Measurements from ENCODE around the gene DNAI7.

DNA sequence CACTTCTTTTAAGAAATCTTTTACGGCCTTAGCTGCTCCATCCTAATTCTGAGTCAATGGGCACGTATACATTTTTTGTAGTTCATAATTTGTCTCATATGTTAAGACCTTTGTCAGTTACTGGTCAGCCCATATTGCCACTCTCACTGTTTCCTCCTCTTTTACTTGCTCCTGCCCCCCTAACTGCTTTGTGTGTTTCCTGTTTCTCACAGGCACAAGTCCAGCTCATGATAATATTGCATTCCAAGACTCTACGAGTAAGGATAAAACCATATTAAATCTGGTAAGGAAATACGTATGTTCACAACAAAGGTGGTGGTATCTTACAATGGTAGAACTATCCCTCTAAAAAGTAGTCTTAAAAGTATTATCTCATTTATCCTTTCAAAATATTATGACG is 111.7 kb downstream of the DNAI7 start:
- TF ChIP-seq, protein P1, sequence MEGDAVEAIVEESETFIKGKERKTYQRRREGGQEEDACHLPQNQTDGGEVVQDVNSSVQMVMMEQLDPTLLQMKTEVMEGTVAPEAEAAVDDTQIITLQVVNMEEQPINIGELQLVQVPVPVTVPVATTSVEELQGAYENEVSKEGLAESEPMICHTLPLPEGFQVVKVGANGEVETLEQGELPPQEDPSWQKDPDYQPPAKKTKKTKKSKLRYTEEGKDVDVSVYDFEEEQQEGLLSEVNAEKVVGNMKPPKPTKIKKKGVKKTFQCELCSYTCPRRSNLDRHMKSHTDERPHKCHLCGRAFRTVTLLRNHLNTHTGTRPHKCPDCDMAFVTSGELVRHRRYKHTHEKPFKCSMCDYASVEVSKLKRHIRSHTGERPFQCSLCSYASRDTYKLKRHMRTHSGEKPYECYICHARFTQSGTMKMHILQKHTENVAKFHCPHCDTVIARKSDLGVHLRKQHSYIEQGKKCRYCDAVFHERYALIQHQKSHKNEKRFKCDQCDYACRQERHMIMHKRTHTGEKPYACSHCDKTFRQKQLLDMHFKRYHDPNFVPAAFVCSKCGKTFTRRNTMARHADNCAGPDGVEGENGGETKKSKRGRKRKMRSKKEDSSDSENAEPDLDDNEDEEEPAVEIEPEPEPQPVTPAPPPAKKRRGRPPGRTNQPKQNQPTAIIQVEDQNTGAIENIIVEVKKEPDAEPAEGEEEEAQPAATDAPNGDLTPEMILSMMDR (conservative IDR thresholded peaks at IDR 0.05): no peak
- no peak for TF ChIP-seq ZFX (IDR thresholded peaks at IDR 0.05)

Measured in C4-2B (cell line).